WTC11 (cell line): Measurements from ENCODE around the gene NTMT2. TPM values are rescaled to one million over a fixed set of nuclear protein-coding genes. Genes with fewer than 3 reads are reported as not detected.

ENCODE experiments used
- ATAC-seq: fragments of 200-7000 bp; cut with Tn5 transposase; 2 replicates; pipeline ENCODE4 v1.10.0; 2021; ENCODE audit warnings: mild to moderate bottlenecking, moderate library complexity
- CTCF ChIA-PET: fragments of 300-600 bp; sonication (Branson Sonifier 250); formaldehyde crosslinking; loops from one replicate; lab custom pipeline; 2021; ENCODE audit warnings: antibody characterized with exemption; lab: Charles Lee
- POLR2A ChIA-PET: fragments of 350-600 bp; sonication (Branson Sonifier 250); formaldehyde crosslinking; loops from one replicate; lab custom pipeline; 2021; ENCODE audit warnings: antibody characterized with exemption; lab: Charles Lee
- DNase-seq: peaks from one replicate; pipeline ENCODE4 v3.0.0; 2021; ENCODE audit warnings: low spot score
- H3K27ac Mint-ChIP-seq: 2 replicates; pipeline ENCODE4 v1.8.0; 2021; ENCODE audit warnings: mixed read lengths
- H3K27me3 Mint-ChIP-seq: 2 replicates; pipeline ENCODE4 v1.8.0; 2021; ENCODE audit warnings: low read depth, mild to moderate bottlenecking, moderate library complexity, mixed read lengths
- H3K36me3 Mint-ChIP-seq: 2 replicates; pipeline ENCODE4 v1.8.0; 2021; ENCODE audit warnings: mixed read lengths
- H3K4me1 Mint-ChIP-seq: 2 replicates; pipeline ENCODE4 v1.8.0; 2022; ENCODE audit warnings: mixed read lengths
- H3K4me3 Mint-ChIP-seq: 2 replicates; pipeline ENCODE4 v1.8.0; 2021; ENCODE audit warnings: mild to moderate bottlenecking, moderate library complexity, mixed read lengths
- H3K9me3 Mint-ChIP-seq: 2 replicates; pipeline ENCODE4 v1.8.0; 2021; ENCODE audit warnings: mixed read lengths
- ATF6 ChIP-seq: sonication (generic); formaldehyde crosslinking; IDR thresholded peaks from 2 replicates; pipeline ENCODE4 v1.8.1; 2023; ENCODE audit warnings: mild to moderate bottlenecking, missing genetic modification reagents
- CREB1 ChIP-seq: sonication (generic); formaldehyde crosslinking; IDR thresholded peaks from 2 replicates; pipeline ENCODE4 v1.8.0; 2023; ENCODE audit warnings: mild to moderate bottlenecking, missing genetic modification reagents
- E2F4 ChIP-seq: sonication (generic); formaldehyde crosslinking; IDR thresholded peaks from 2 replicates; pipeline ENCODE4 v1.8.1; 2022; ENCODE audit warnings: low read depth, mild to moderate bottlenecking, moderate library complexity, missing genetic modification reagents, borderline replicate concordance
- ERG ChIP-seq: fragments of 250-450 bp; sonication (Bioruptor Pico); IDR thresholded peaks from 2 replicates; pipeline ENCODE4 v1.8.0; 2021; ENCODE audit warnings: mild to moderate bottlenecking
- FOXP4 ChIP-seq: sonication (generic); formaldehyde crosslinking; IDR thresholded peaks from 2 replicates; pipeline ENCODE4 v1.8.0; 2022; ENCODE audit warnings: mild to moderate bottlenecking, missing genetic modification reagents
- MAX ChIP-seq: sonication (generic); formaldehyde crosslinking; IDR thresholded peaks from 2 replicates; pipeline ENCODE4 v1.8.0; 2022; ENCODE audit warnings: mild to moderate bottlenecking, missing genetic modification reagents
- NFE2L1 ChIP-seq: sonication (generic); formaldehyde crosslinking; IDR thresholded peaks from 2 replicates; pipeline ENCODE4 v1.8.1; 2023; ENCODE audit warnings: missing genetic modification reagents
- PRRX2 ChIP-seq: fragments of 250-450 bp; sonication (Bioruptor Pico); IDR thresholded peaks from 2 replicates; pipeline ENCODE4 v1.8.0; 2021; ENCODE audit warnings: mild to moderate bottlenecking
- SMAD3 ChIP-seq: sonication (generic); formaldehyde crosslinking; IDR thresholded peaks from 2 replicates; pipeline ENCODE4 v1.8.0; 2022; ENCODE audit warnings: missing genetic modification reagents, mild to moderate bottlenecking, borderline replicate concordance
- SOX15 ChIP-seq: fragments of 250-450 bp; sonication (Bioruptor Pico); IDR thresholded peaks from 2 replicates; pipeline ENCODE4 v1.9.0; 2021; ENCODE audit warnings: mild to moderate bottlenecking
- SP1 ChIP-seq: sonication (generic); formaldehyde crosslinking; conservative IDR thresholded peaks from 2 replicates; pipeline ENCODE4 v1.8.1; 2022; ENCODE audit warnings: missing genetic modification reagents
- TEAD4 ChIP-seq: sonication (generic); formaldehyde crosslinking; IDR thresholded peaks from 2 replicates; pipeline ENCODE4 v1.8.0; 2022; ENCODE audit warnings: mild to moderate bottlenecking, missing genetic modification reagents
- ZBTB21 ChIP-seq: sonication (generic); formaldehyde crosslinking; IDR thresholded peaks from 2 replicates; pipeline ENCODE4 v1.8.1; 2023; ENCODE audit warnings: mild to moderate bottlenecking, missing genetic modification reagents, borderline replicate concordance
- ZNF138 ChIP-seq: sonication (generic); formaldehyde crosslinking; conservative IDR thresholded peaks from 2 replicates; pipeline ENCODE4 v1.8.1; 2022; ENCODE audit warnings: mild to moderate bottlenecking, moderate library complexity, missing genetic modification reagents
- ZNF416 ChIP-seq: fragments of 250-450 bp; sonication (Bioruptor Pico); IDR thresholded peaks from 2 replicates; pipeline ENCODE4 v1.9.0; 2021; ENCODE audit warnings: mild to moderate bottlenecking, inconsistent platforms
- ZNF671 ChIP-seq: fragments of 250-450 bp; sonication (Bioruptor Pico); IDR thresholded peaks from 2 replicates; pipeline ENCODE4 v1.8.0; 2021; ENCODE audit warnings: mild to moderate bottlenecking
- total RNA-seq: library from RNA; stranded (reverse); gene quantifications from 3 replicates; pipeline ENCODE4 v1.2.3, GENCODE V29; 2021
- TF ChIP-seq, protein P1 (sequence below): sonication (generic); formaldehyde crosslinking; IDR thresholded peaks from 2 replicates; pipeline ENCODE4 v1.8.1; 2022; ENCODE audit warnings: mild to moderate bottlenecking, missing genetic modification reagents, moderate library complexity, borderline replicate concordance

NTMT2 gene
- total RNA-seq, 1 experiment from 2014 or later, result 0.24 TPM

- no peak for TF ChIP-seq FOXP4 (CRISPR knock-in tag)
- no peak for TF ChIP-seq SP1 (CRISPR knock-in tag)
- TF ChIP-seq NFE2L1 (CRISPR knock-in tag), result no peak
- TF ChIP-seq PRRX2 (CRISPR knock-in tag), result no peak
- TF ChIP-seq ERG (CRISPR knock-in tag), result no peak
- TF ChIP-seq TEAD4 (CRISPR knock-in tag), result no peak
- TF ChIP-seq ATF6 (CRISPR knock-in tag), result no peak
- TF ChIP-seq ZNF671, result no peak
- TF ChIP-seq, all 79 proteins: peak for 0
These were observed 54.4 kb downstream of the NTMT2 start (continued) for GRCh38 chr1:170200161-170200560.

DNA sequence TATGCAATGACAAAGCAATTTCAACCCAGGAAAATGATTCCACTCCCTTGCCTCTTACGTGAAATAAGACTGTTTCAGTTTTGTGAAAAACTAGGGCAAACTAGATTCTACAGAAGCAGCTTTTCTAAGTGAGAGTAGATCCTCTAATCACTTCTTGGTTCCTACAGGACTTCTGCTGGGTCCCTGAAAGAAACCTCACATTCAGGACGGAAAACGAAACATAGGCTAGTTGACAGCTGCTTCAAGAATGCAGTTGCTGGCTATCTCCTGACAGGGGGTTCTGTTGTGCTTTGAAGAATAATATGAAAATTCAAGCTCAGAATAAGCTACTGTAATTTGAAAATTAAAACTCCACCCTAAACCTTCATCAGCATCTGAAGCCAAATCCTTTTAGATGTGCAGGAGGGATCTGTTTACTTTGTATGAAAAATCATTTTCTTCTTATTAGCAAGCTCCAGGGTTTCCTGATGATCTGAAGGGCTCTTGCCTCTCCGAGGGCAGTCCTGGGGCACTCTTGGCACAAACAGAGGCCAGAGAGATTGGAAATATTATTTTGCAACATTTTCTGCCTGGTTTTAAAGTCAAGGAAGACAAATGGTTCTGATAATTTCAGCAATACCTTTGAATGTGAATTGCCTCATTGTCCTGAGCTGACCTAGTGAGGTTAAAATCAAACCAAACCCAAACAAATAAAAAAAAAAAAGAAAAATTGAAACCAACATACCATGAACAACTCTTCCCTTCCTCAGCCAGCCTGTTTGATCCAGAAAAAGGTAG lies 55.0 kb downstream of the NTMT2 start:
- TF ChIP-seq ZNF416 (CRISPR knock-in tag) (no peak), CREB1 (CRISPR knock-in tag) (no peak), SP1 (CRISPR knock-in tag) (no peak), SOX15 (CRISPR knock-in tag) (no peak), ZNF671 (no peak), ZNF138 (CRISPR knock-in tag) (no peak), SMAD3 (no peak), MAX (CRISPR knock-in tag) (no peak), ZBTB21 (CRISPR knock-in tag) (no peak), E2F4 (CRISPR knock-in tag) (no peak)
- TF ChIP-seq, protein P1, sequence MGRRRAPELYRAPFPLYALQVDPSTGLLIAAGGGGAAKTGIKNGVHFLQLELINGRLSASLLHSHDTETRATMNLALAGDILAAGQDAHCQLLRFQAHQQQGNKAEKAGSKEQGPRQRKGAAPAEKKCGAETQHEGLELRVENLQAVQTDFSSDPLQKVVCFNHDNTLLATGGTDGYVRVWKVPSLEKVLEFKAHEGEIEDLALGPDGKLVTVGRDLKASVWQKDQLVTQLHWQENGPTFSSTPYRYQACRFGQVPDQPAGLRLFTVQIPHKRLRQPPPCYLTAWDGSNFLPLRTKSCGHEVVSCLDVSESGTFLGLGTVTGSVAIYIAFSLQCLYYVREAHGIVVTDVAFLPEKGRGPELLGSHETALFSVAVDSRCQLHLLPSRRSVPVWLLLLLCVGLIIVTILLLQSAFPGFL (CRISPR knock-in tag), result no peak
- CTCF ChIA-PET, result interaction anchor here (0.6 kb wide), 1 partner anchor 1469 kb away, joined by 3 read pairs; no protein-coding TSS in a partner anchor
- POLR2A ChIA-PET, result no interaction called here
- H3K4me1 Mint-ChIP-seq, result peaks cover 19% of the 10 kb centered on the region
- ATAC-seq, result no peak
- H3K4me3 Mint-ChIP-seq, result no peak overlapping the region
- no peak overlapping the region for H3K27ac Mint-ChIP-seq
- DNase-seq, result no peak
- H3K27me3 Mint-ChIP-seq, result peaks cover 3% of the 10 kb centered on the region; the same call in 1 of the 2 replicates
- no peaks in the 10 kb centered on the region for H3K36me3 Mint-ChIP-seq
- peaks cover 2% of the 10 kb centered on the region for H3K9me3 Mint-ChIP-seq
